HCEC 1CT (cell line): ENCODE data around the gene OR1J2.
"Not testable (repeated sequence)": the region's sequence is repeated elsewhere in the genome, so short reads cannot be mapped to it uniquely, and the experiment has no call there.

Experiments
- DNase-seq: peaks from one replicate; pipeline ENCODE4 v3.0.0-alpha.2; 2017

OR1J2 gene

DNA sequence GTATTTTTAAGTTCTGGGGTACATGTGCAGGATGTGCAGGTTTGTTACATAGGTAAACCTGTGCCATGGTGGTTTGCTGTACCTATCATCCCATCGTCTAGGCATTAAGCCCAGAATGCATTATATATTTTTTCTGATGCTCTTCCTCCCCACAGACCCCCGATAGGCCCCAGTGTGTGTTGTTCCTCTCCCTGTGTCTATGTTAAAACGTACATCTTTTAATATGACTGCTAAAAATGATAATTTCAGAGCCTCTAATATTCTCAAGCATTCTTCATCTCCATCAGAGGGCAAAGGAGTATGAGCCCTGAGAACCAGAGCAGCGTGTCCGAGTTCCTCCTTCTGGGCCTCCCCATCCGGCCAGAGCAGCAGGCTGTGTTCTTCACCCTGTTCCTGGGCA, at the start of gene OR1J2:
Gene OR1J2 (plus strand): TSS at position 301 of the 400 bp plus-strand sequence. CDS start 0 bp downstream, at position 301.
- no peak for DNase-seq

DNA sequence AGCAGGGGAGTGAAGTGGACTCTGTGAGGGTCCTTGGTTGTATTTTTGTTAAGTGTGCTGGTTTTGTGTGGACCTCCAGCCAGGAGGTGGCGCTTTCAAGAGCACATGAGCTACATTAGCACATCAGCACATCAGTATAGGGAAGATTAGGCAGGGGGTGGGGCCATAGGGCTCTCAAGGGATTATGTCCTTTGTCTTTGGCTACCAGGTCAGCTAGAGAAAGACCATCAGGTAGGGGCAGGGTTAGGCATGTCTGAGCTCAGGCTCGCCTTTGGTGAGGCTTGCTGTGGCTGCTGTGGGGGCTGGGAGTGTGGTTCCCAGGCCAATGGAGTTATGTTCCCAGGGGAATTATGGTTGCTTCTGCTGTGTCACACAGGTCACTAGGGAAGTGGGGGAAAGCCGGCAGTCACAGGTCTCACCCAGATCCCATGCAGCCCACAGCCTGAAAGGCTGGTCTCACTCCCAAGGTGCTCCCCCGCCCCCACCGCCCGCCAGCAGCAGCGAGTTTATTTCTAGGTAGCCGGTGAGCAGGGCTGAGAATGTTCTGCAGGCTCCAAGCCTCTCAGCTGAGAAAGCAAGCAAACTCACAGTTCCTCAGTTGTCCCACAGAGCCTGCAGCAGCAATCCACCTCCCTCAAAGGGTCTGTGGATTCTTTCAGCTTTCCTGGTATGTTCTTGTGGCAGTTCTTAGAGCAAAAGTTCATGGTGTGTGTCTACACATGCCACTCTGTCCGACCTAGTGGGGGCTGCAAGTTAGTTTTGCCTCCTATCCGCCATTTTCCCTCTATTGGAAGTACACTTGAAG, 46.6 kb upstream of the OR1J2 start:
- DNase-seq = no peak

DNA sequence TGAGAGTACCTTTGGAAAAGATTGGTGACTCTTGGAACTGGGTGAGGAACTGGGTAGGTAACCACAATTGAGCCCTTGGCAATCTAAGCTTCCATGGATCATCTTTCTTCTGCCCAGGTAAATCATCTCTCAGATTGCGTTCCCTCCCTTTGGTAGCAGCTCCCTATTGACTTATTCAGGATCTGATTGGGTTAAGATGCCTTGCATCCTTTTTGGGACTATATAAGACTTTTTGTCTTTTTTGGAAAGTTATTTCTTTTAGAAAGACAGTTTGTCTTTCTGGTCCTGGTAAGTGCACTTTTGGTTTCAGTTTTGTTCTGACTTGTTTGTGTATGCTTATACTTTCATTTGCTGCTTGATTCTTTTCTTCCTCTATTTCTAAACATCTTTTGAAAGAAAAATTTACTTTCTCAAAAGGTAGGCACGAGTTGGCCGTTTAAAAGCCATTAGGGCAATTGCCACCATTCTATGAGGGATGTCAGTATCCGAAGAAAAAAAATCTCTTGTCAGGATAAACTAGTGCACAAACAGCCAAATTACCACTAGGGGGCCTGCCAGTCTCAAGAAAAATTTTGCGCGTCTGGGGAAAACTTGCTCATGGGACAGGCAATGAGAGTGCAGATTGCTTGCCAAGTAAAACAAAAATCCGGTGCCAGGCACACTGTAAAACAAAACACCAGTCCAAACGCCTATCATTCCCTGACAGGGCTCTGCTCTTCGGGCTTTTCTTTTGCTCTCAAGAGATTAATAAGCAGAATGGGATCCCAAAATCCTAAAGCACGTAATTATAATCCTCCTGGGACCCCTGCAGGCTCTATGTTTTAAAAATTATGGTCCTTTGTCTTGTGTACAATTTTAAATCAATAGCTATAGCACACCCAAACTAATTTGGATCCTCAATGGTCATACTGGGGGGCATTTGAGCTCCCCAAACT, 45.7 kb upstream of the OR1J2 start:
- peak; percentile 88 for DNase-seq

DNA sequence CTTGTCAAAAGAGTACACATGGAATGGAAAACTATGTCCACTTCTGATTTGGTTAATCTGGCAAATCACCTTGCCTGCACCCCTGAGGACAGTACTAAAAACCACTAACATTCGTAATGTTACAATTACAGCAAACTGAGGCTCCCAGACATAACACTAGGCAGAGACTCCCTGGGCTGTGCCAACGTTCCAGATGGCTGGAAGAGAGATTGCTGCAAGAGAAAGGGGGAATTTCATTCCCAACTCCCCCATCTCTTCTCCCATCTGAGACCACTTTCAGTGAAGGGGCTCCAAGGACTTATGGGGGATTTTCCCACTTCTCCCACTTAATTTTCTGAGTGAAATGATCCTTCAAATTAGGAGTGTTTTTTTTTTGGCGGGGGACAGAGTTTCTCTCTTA, 44.1 kb upstream of the OR1J2 start:
- DNase-seq = no peak

DNA sequence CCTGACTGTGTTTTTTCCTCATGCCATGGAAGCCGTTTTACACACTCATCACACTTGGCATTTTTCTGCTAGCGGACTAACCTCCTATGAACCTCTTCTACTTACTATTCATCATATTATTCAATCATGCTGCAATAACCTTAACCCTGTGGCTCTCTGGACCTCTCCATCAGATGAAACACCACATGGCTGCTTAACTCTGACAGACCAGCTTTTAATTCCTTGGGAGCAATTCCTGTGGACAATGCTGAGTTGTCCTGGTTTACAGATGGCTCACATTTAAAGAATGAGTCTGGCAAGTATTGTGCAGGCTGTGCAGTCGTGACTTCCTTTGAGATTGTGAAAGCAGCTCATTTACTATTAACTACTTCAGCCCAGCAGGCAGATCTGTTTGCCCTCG, 41.9 kb upstream of the OR1J2 start:
- peak; percentile 94 for DNase-seq

- DNase-seq = no peak
Measured at GRCh38 chr9:122474561-122474960, 36.0 kb upstream of the OR1J2 start.

GRCh38 chr9:122475717-122476116, 34.9 kb upstream of the OR1J2 start:
- DNase-seq = no peak

DNA sequence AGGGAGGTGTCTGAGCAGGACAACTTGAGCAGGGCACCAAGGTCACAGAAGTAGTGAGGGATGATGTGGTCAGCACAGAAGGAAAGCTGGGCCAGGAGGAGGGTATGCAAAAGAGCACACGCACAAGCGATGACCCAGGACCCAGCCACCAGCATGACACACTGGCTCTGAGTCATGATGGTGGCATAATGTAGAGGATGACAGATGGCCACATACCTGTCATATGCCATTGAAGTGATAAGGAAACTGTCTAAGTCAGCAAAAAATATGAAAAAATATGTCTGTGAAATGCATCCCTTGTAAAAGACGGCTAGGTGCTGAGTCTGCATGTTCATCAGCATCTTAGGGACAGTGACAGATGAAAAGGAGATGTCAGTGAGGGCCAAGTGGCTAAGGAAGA, 33.3 kb upstream of the OR1J2 start:
- no peak for DNase-seq

- DNase-seq = no peak
Measured at GRCh38 chr9:122477826-122478225, 32.8 kb upstream of the OR1J2 start, which contains the start of gene OR1J1. OR1J1 (minus strand) TSS chr9:122477926; CDS start chr9:122477926, 0 bp downstream.

- no peak for DNase-seq
Measured at GRCh38 chr9:122479062-122479461, 31.5 kb upstream of the OR1J2 start.

DNA sequence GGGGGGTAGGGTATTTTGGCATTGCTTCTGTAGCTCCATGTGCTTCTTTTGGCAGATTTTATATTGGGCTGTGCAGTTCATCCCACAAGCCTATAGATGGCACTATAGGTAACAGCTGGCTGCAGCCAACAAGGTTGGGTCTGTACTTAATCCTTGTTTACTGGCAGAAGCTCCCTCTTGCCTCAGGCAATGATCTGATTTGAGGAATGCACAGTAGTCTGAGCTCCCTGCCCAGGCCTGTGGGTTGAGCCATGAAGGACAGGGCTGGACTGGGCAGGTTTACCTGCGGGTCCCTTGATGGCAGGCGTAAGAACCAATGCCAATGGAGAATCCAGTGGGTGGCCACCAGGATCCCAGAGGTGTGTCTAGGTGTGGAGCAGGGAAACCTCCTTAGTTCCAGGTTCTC, 11.7 kb upstream of the OR1J2 start:
- DNase-seq = peak; percentile 50

DNA sequence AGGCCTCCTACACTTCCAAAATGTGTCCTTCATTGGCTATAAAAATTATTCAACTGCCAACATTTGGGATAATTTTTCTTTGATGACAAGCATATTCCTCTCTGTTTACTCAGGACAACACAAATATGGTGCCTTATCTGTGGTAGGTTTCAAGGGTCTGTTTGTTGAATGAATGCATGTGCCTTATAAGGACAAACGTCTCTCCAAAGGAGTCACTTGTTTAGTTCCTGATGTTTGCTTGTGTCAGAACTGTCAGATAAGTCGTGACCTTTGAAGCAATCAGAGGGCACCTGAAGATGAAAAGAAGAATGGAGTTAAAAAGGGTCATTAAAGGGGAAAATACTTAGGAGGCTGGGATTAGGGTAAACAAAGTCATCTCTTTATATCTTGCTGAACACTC, 3.6 kb upstream of the OR1J2 start:
- DNase-seq = no peak

DNA sequence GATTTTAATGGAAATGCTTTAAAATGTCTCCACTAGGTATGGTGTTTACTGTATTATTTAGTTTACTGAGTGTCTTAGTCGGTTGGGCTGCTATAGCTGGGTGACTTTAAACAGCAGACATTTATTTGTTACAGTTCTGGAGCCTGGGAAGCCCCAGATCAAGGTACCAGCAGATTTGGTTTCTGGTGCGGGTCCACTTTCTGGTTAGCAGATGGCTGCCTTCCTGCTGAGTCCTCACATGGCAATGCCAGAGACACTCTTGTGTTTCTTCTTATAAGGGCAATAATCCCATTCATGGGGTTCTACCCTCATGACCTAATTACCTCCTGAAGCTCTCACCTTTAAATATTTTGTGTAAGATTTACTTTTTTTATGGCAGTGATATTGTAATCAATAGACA, 7.6 kb downstream of the OR1J2 start:
- DNase-seq = no peak

- DNase-seq = no peak
Measured at GRCh38 chr9:122518841-122519240, 8.2 kb downstream of the OR1J2 start, which contains the start of gene OR1J4. OR1J4 (plus strand) TSS chr9:122519141; CDS start chr9:122519141, 0 bp downstream.

- no peak for DNase-seq
Measured at GRCh38 chr9:122519376-122519775, 8.8 kb downstream of the OR1J2 start.

- no peak for DNase-seq
Measured at GRCh38 chr9:122526602-122527001, 16.0 kb downstream of the OR1J2 start.

- no peak for DNase-seq
Measured at GRCh38 chr9:122527193-122527592, 16.6 kb downstream of the OR1J2 start, which contains the start of gene OR1N1. OR1N1 (minus strand) TSS chr9:122527293; CDS start chr9:122527293, 0 bp downstream.

GRCh38 chr9:122531157-122531556, 20.6 kb downstream of the OR1J2 start:
- DNase-seq = not testable (repeated sequence)

DNA sequence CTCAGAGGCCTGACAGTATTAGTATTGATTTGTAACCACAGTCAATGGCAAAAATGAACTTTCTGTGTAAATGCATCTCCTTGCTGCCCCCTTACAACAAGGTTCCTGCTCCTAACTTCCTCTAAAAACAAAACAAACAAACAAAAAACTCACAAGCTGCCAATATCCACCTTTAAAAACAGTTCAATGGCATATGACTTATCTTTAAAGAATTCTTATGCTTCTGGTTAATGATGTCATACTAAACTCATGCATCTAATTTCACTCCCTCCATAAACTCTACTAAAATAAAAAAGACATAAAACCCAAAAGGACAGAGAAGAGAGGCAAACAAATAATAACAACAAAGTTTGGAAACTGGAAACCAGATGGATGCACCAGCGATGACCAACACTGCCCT, 25.5 kb downstream of the OR1J2 start:
- DNase-seq = peak; percentile 27

GRCh38 chr9:122537066-122537465, 26.5 kb downstream of the OR1J2 start:
- not testable (repeated sequence) for DNase-seq

- DNase-seq = no peak
Measured at GRCh38 chr9:122538757-122539156, 28.2 kb downstream of the OR1J2 start.

GRCh38 chr9:122546196-122546595, 35.6 kb downstream of the OR1J2 start:
- no peak for DNase-seq

- no peak for DNase-seq
Measured at GRCh38 chr9:122551371-122551770, 40.8 kb downstream of the OR1J2 start.

DNA sequence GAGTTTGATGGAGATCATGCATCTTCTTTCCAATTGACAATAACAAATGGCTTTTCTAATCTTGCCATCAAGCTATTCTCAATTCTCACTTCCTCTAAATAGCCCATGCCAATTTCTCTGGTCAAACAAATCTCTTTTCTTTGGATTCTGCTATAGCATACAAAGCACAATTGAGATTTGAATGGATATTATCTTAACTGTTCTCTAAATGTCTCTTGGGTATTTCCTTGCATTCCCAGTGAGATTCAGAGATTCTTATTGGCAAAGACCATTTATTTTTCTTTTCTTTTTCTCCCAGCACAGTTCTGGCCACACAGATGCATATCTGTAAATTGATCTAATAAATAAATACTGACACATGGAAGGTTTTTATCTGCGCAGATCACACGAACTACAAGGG, 42.2 kb downstream of the OR1J2 start, which contains the start of gene OR1N2:
Gene OR1N2 (plus strand): TSS at position 301 of the 400 bp plus-strand sequence. CDS start 100 bp downstream, outside the sequence.
- DNase-seq = no peak
